GM23338 (cell line): Measurements from ENCODE around the gene TIAM1. TPM values are rescaled to one million over a fixed set of nuclear protein-coding genes. Genes with fewer than 3 reads are reported as not detected.

Experiments used
- ATAC-seq: fragments of 200-7000 bp; cut with Tn5 transposase; 3 replicates; pipeline ENCODE4 v1.9.1; 2020
- DNase-seq: peaks from one replicate; pipeline ENCODE4 v3.0.0-alpha.2; 2015; ENCODE audit warnings: low spot score
- H2AFZ ChIP-seq: fragments of 200-600 bp; sonication (generic); 2 replicates; pipeline ENCODE4 v1.8.0; 2016; ENCODE audit warnings: antibody characterized with exemption, mild to moderate bottlenecking, moderate library complexity
- H3F3A ChIP-seq: fragments of 200-600 bp; sonication (generic); replicated peaks from 2 replicates; pipeline ENCODE4 v1.8.0; 2017; ENCODE audit warnings: antibody characterized with exemption, mixed run types, low read depth
- H3K27ac ChIP-seq: fragments of 200-600 bp; sonication (generic); 2 replicates; pipeline ENCODE4 v1.6.1; 2016; ENCODE audit warnings: low read depth
- H3K27me3 ChIP-seq: fragments of 200-600 bp; sonication (generic); 2 replicates; pipeline ENCODE4 v1.8.0; 2016; ENCODE audit warnings: mild to moderate bottlenecking, mixed run types, moderate library complexity; ENCODE audit not compliant: insufficient read depth
- H3K36me3 ChIP-seq: fragments of 200-600 bp; sonication (generic); 2 replicates; pipeline ENCODE4 v1.8.0; 2016; ENCODE audit warnings: mild to moderate bottlenecking; ENCODE audit not compliant: insufficient read depth
- H3K4me1 ChIP-seq: fragments of 200-600 bp; sonication (generic); 2 replicates; pipeline ENCODE4 v1.8.0; 2016; ENCODE audit warnings: mild to moderate bottlenecking, moderate library complexity; ENCODE audit not compliant: insufficient read depth
- H3K4me2 ChIP-seq: fragments of 200-600 bp; sonication (generic); 2 replicates; pipeline ENCODE4 v1.7.1; 2017; ENCODE audit warnings: mixed run types
- H3K4me3 ChIP-seq: fragments of 200-600 bp; sonication (generic); 2 replicates; pipeline ENCODE4 v1.6.1; 2016; ENCODE audit warnings: mixed run types
- H3K79me2 ChIP-seq: fragments of 200-600 bp; sonication (generic); replicated peaks from 2 replicates; pipeline ENCODE4 v1.8.0; 2017; ENCODE audit warnings: mild to moderate bottlenecking; ENCODE audit not compliant: insufficient read depth
- H3K9me2 ChIP-seq: fragments of 200-600 bp; sonication (generic); 2 replicates; pipeline ENCODE4 v1.8.0; 2017; ENCODE audit not compliant: insufficient read depth
- H4K20me1 ChIP-seq: fragments of 200-600 bp; sonication (generic); replicated peaks from 2 replicates; pipeline ENCODE4 v1.8.0; 2017; ENCODE audit warnings: mild to moderate bottlenecking; ENCODE audit not compliant: insufficient read depth
- H3K27ac Mint-ChIP-seq: 2 replicates; pipeline ENCODE4 v1.8.0; 2020; ENCODE audit warnings: inconsistent platforms, mild to moderate bottlenecking, moderate library complexity, mixed read lengths
- H3K27me3 Mint-ChIP-seq: 3 replicates; pipeline ENCODE4 v1.8.0; 2022; ENCODE audit warnings: low read depth, mild to moderate bottlenecking, moderate library complexity, mixed read lengths, inconsistent platforms; ENCODE audit not compliant: insufficient read depth, poor library complexity
- H3K36me3 Mint-ChIP-seq: 3 replicates; pipeline ENCODE4 v1.8.0; 2021; ENCODE audit warnings: low read depth, mild to moderate bottlenecking, inconsistent platforms, moderate library complexity, mixed read lengths
- H3K4me1 Mint-ChIP-seq: 3 replicates; pipeline ENCODE4 v1.8.0; 2020; ENCODE audit warnings: mild to moderate bottlenecking, inconsistent platforms, mixed read lengths
- H3K4me3 Mint-ChIP-seq: 3 replicates; pipeline ENCODE4 v1.8.0; 2021; ENCODE audit warnings: moderate library complexity, mild to moderate bottlenecking, inconsistent platforms, mixed read lengths
- H3K9me3 Mint-ChIP-seq: 3 replicates; pipeline ENCODE4 v1.8.0; 2020; ENCODE audit warnings: moderate library complexity, mild to moderate bottlenecking, inconsistent platforms, mixed read lengths
- EZH2 ChIP-seq: fragments of 200-600 bp; sonication (generic); IDR thresholded peaks from one replicate; pipeline ENCODE4 v1.8.0; 2017; ENCODE audit warnings: antibody characterized with exemption, mild to moderate bottlenecking, low read depth; ENCODE audit not compliant: unreplicated experiment
- EZH2phosphoT487 ChIP-seq: fragments of 200-600 bp; sonication (generic); IDR thresholded peaks from one replicate; pipeline ENCODE4 v1.8.1; 2018; ENCODE audit warnings: antibody characterized with exemption; ENCODE audit not compliant: unreplicated experiment
- JUNB ChIP-seq: IDR thresholded peaks from one replicate; pipeline ENCODE4 v1.6.1; 2016; ENCODE audit warnings: antibody characterized with exemption; ENCODE audit not compliant: unreplicated experiment
- NANOG ChIP-seq: IDR thresholded peaks from 2 replicates; pipeline ENCODE4 v1.6.1; 2016; ENCODE audit warnings: antibody characterized with exemption, borderline replicate concordance
- POLR2AphosphoS5 ChIP-seq: IDR thresholded peaks from 2 replicates; pipeline ENCODE4 v1.6.1; 2016; ENCODE audit warnings: antibody characterized with exemption, low read depth
- ZNF114 ChIP-seq: fragments of 250-450 bp; sonication (Bioruptor Pico); IDR thresholded peaks from 2 replicates; pipeline ENCODE4 v1.5.0; 2020; ENCODE audit warnings: mild to moderate bottlenecking, moderate library complexity
- ZNF331 ChIP-seq: fragments of 250-450 bp; sonication (Bioruptor Pico); IDR thresholded peaks from 2 replicates; pipeline ENCODE4 v1.5.0; 2020; ENCODE audit warnings: low read depth, mild to moderate bottlenecking, moderate library complexity
- polyA plus RNA-seq: library from polyadenylated mRNA; unstranded; fragments of >200 nt; fragmentation: Nextera tagmentation; extraction: Ambion mirVana; gene quantifications from 2 replicates; pipeline ENCODE4 v1.2.1, GENCODE V29; 2016
- total RNA-seq: library from RNA; depleted of rRNA; stranded (reverse); fragments of >200 nt; shearing (Covaris generic); gene quantifications from 2 replicates; pipeline ENCODE4 v1.2.3, GENCODE V29; 2014
- TF ChIP-seq, protein P1 (sequence below): IDR thresholded peaks from one replicate; pipeline ENCODE4 v1.6.1; 2018; ENCODE audit warnings: antibody characterized with exemption; ENCODE audit not compliant: unreplicated experiment
- TF ChIP-seq, protein P2 (sequence below), 2 experiments: fragments of 200-600 bp in 1 of 2; sonication (generic) in 1 of 2; conservative IDR thresholded peaks; 2 replicates each; pipeline versions ENCODE4 v1.5.1 to v1.6.1; 2016 to 2017; ENCODE audit warnings: antibody characterized with exemption in 2 of 2, low read depth in 2 of 2, mild to moderate bottlenecking in 2 of 2, moderate library complexity in 1 of 2
- TF ChIP-seq, protein P3 (sequence below): IDR thresholded peaks from 2 replicates; pipeline ENCODE4 v1.6.1; 2016; ENCODE audit warnings: antibody characterized with exemption
- TF ChIP-seq, protein P4 (sequence below): fragments of 250-450 bp; sonication (Bioruptor Pico); IDR thresholded peaks from 2 replicates; pipeline ENCODE4 v1.5.0; 2020; ENCODE audit warnings: mild to moderate bottlenecking, moderate library complexity

The TIAM1 gene
- total and polyA plus RNA-seq, 2 experiments from 2014 or later: 18.5 to 20.0 TPM

GRCh38 chr21:31335957-31336738 lies 7.9 kb downstream of the TIAM1 start (continued):
- TF ChIP-seq, protein P1, sequence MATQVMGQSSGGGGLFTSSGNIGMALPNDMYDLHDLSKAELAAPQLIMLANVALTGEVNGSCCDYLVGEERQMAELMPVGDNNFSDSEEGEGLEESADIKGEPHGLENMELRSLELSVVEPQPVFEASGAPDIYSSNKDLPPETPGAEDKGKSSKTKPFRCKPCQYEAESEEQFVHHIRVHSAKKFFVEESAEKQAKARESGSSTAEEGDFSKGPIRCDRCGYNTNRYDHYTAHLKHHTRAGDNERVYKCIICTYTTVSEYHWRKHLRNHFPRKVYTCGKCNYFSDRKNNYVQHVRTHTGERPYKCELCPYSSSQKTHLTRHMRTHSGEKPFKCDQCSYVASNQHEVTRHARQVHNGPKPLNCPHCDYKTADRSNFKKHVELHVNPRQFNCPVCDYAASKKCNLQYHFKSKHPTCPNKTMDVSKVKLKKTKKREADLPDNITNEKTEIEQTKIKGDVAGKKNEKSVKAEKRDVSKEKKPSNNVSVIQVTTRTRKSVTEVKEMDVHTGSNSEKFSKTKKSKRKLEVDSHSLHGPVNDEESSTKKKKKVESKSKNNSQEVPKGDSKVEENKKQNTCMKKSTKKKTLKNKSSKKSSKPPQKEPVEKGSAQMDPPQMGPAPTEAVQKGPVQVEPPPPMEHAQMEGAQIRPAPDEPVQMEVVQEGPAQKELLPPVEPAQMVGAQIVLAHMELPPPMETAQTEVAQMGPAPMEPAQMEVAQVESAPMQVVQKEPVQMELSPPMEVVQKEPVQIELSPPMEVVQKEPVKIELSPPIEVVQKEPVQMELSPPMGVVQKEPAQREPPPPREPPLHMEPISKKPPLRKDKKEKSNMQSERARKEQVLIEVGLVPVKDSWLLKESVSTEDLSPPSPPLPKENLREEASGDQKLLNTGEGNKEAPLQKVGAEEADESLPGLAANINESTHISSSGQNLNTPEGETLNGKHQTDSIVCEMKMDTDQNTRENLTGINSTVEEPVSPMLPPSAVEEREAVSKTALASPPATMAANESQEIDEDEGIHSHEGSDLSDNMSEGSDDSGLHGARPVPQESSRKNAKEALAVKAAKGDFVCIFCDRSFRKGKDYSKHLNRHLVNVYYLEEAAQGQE: no peak
- TF ChIP-seq EZH2phosphoT487: no peak
- no peak for TF ChIP-seq POLR2AphosphoS5
- no peak for TF ChIP-seq NANOG
- TF ChIP-seq, protein P2, sequence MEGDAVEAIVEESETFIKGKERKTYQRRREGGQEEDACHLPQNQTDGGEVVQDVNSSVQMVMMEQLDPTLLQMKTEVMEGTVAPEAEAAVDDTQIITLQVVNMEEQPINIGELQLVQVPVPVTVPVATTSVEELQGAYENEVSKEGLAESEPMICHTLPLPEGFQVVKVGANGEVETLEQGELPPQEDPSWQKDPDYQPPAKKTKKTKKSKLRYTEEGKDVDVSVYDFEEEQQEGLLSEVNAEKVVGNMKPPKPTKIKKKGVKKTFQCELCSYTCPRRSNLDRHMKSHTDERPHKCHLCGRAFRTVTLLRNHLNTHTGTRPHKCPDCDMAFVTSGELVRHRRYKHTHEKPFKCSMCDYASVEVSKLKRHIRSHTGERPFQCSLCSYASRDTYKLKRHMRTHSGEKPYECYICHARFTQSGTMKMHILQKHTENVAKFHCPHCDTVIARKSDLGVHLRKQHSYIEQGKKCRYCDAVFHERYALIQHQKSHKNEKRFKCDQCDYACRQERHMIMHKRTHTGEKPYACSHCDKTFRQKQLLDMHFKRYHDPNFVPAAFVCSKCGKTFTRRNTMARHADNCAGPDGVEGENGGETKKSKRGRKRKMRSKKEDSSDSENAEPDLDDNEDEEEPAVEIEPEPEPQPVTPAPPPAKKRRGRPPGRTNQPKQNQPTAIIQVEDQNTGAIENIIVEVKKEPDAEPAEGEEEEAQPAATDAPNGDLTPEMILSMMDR (conservative IDR thresholded peaks at IDR 0.05; ENCODE audit: low read depth in 2 of 2): no peak
- no peak for TF ChIP-seq EZH2
- no peak for TF ChIP-seq JUNB
- no peak for TF ChIP-seq ZNF114 (CRISPR knock-in tag)
- TF ChIP-seq, protein P3, sequence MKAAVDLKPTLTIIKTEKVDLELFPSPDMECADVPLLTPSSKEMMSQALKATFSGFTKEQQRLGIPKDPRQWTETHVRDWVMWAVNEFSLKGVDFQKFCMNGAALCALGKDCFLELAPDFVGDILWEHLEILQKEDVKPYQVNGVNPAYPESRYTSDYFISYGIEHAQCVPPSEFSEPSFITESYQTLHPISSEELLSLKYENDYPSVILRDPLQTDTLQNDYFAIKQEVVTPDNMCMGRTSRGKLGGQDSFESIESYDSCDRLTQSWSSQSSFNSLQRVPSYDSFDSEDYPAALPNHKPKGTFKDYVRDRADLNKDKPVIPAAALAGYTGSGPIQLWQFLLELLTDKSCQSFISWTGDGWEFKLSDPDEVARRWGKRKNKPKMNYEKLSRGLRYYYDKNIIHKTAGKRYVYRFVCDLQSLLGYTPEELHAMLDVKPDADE: no peak
- no peak for TF ChIP-seq ZNF331

GRCh38 chr21:31334648-31335121 lies 9.4 kb downstream of the TIAM1 start:
- Histone ChIP-seq H3F3A (no peaks in the 10 kb centered on the region), H3K4me3 (no peak overlapping the region), H3K36me3 (peaks cover 11% of the 10 kb centered on the region; the same call in 1 of the 2 replicates), H3K9me2 (no peaks in the 10 kb centered on the region), H3K4me1 (peaks cover 12% of the 10 kb centered on the region), H3K4me2 (no peak overlapping the region), H4K20me1 (0 out of 2 replicates have a peak, but pooled peaks cover 3% of the 10 kb centered on the region), H2AFZ (no peak overlapping the region), H3K79me2 (peaks cover under 1% of the 10 kb centered on the region; the same call in 1 of the 2 replicates), H3K27ac (no peak overlapping the region), H3K27me3 (no peaks in the 10 kb centered on the region)
- Mint-ChIP-seq H3K36me3 (peaks cover 9% of the 10 kb centered on the region), H3K4me1 (peaks cover 12% of the 10 kb centered on the region; the same call in 2 of the 3 replicates), H3K9me3 (no peaks in the 10 kb centered on the region), H3K27ac (no peak overlapping the region), H3K4me3 (no peak overlapping the region), H3K27me3 (peaks cover 4% of the 10 kb centered on the region)
- no peak for DNase-seq
- ATAC-seq: no peak
- TF ChIP-seq NANOG (no peak), ZNF114 (CRISPR knock-in tag) (no peak), EZH2 (no peak)
- TF ChIP-seq, protein P4, sequence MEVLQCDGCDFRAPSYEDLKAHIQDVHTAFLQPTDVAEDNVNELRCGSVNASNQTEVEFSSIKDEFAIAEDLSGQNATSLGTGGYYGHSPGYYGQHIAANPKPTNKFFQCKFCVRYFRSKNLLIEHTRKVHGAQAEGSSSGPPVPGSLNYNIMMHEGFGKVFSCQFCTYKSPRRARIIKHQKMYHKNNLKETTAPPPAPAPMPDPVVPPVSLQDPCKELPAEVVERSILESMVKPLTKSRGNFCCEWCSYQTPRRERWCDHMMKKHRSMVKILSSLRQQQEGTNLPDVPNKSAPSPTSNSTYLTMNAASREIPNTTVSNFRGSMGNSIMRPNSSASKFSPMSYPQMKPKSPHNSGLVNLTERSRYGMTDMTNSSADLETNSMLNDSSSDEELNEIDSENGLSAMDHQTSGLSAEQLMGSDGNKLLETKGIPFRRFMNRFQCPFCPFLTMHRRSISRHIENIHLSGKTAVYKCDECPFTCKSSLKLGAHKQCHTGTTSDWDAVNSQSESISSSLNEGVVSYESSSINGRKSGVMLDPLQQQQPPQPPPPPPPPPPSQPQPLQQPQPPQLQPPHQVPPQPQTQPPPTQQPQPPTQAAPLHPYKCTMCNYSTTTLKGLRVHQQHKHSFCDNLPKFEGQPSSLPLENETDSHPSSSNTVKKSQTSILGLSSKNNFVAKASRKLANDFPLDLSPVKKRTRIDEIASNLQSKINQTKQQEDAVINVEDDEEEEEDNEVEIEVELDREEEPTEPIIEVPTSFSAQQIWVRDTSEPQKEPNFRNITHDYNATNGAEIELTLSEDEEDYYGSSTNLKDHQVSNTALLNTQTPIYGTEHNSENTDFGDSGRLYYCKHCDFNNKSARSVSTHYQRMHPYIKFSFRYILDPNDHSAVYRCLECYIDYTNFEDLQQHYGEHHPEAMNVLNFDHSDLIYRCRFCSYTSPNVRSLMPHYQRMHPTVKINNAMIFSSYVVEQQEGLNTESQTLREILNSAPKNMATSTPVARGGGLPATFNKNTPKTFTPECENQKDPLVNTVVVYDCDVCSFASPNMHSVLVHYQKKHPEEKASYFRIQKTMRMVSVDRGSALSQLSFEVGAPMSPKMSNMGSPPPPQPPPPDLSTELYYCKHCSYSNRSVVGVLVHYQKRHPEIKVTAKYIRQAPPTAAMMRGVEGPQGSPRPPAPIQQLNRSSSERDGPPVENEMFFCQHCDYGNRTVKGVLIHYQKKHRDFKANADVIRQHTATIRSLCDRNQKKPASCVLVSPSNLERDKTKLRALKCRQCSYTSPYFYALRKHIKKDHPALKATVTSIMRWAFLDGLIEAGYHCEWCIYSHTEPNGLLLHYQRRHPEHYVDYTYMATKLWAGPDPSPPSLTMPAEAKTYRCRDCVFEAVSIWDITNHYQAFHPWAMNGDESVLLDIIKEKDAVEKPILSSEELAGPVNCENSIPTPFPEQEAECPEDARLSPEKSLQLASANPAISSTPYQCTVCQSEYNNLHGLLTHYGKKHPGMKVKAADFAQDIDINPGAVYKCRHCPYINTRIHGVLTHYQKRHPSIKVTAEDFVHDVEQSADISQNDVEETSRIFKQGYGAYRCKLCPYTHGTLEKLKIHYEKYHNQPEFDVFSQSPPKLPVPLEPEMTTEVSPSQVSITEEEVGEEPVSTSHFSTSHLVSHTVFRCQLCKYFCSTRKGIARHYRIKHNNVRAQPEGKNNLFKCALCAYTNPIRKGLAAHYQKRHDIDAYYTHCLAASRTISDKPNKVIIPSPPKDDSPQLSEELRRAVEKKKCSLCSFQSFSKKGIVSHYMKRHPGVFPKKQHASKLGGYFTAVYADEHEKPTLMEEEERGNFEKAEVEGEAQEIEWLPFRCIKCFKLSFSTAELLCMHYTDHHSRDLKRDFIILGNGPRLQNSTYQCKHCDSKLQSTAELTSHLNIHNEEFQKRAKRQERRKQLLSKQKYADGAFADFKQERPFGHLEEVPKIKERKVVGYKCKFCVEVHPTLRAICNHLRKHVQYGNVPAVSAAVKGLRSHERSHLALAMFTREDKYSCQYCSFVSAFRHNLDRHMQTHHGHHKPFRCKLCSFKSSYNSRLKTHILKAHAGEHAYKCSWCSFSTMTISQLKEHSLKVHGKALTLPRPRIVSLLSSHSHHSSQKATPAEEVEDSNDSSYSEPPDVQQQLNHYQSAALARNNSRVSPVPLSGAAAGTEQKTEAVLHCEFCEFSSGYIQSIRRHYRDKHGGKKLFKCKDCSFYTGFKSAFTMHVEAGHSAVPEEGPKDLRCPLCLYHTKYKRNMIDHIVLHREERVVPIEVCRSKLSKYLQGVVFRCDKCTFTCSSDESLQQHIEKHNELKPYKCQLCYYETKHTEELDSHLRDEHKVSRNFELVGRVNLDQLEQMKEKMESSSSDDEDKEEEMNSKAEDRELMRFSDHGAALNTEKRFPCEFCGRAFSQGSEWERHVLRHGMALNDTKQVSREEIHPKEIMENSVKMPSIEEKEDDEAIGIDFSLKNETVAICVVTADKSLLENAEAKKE: no peak
